Caco-2 (cell line): Measurements from ENCODE around the gene OLFML3. TPM values are rescaled to one million over a fixed set of nuclear protein-coding genes. Genes with fewer than 3 reads are reported as not detected.

Source experiments
- BruUV-seq: library from RNA; stranded (reverse); fragments of 400-500 nt; replicated peaks from 2 replicates; lab custom pipeline; 2021; lab: Mats Ljungman, UMichigan
- CTCF ChIA-PET: fragments of 300-600 bp; sonication (Branson Sonifier 250); formaldehyde crosslinking; loops from one replicate; lab custom pipeline; 2022; ENCODE audit warnings: antibody characterized with exemption; lab: Charles Lee
- POLR2A ChIA-PET: fragments of 300-600 bp; sonication (Branson Sonifier 250); formaldehyde crosslinking; loops from one replicate; lab custom pipeline; 2022; ENCODE audit warnings: antibody characterized with exemption; lab: Charles Lee
- DNase-seq, 2 experiments: peaks; one replicate each; pipeline versions ENCODE4 v3.0.0 to v3.0.0-alpha.2; 2020 to 2022
- H3K27me3 ChIP-seq: replicated peaks from 2 replicates; pipeline ENCODE4 v1.6.0; 2011; ENCODE audit warnings: low read length; ENCODE audit not compliant: control insufficient read depth, insufficient read depth
- H3K36me3 ChIP-seq: 2 replicates; pipeline ENCODE4 v1.5.1; 2011; ENCODE audit warnings: low read length; ENCODE audit not compliant: control insufficient read depth, insufficient read depth
- H3K4me1 ChIP-seq: fragments of 250-450 bp; sonication (Bioruptor Pico); 2 replicates; pipeline ENCODE4 v1.5.1; 2020; ENCODE audit warnings: mild to moderate bottlenecking
- H3K4me3 ChIP-seq: 2 replicates; pipeline ENCODE4 v1.5.1; 2011; ENCODE audit warnings: low read depth, mild to moderate bottlenecking, control low read depth, low read length
- H3K9me3 ChIP-seq: fragments of 250-450 bp; sonication (Bioruptor Pico); 2 replicates; pipeline ENCODE4 v1.5.1; 2020; ENCODE audit warnings: mild to moderate bottlenecking, moderate library complexity
- H3K27ac Mint-ChIP-seq: one replicate; pipeline ENCODE4 v1.8.0; 2022; ENCODE audit warnings: mixed read lengths; ENCODE audit not compliant: unreplicated experiment
- H3K27me3 Mint-ChIP-seq: one replicate; pipeline ENCODE4 v1.8.0; 2022; ENCODE audit warnings: mixed read lengths; ENCODE audit not compliant: insufficient read depth, unreplicated experiment
- H3K36me3 Mint-ChIP-seq: one replicate; pipeline ENCODE4 v1.8.0; 2022; ENCODE audit warnings: mild to moderate bottlenecking, mixed read lengths; ENCODE audit not compliant: insufficient read depth, unreplicated experiment
- H3K4me1 Mint-ChIP-seq: one replicate; pipeline ENCODE4 v1.8.0; 2022; ENCODE audit warnings: low read depth, mixed read lengths; ENCODE audit not compliant: unreplicated experiment
- H3K4me3 Mint-ChIP-seq: one replicate; pipeline ENCODE4 v1.8.0; 2022; ENCODE audit warnings: mild to moderate bottlenecking, moderate library complexity, mixed read lengths; ENCODE audit not compliant: unreplicated experiment
- H3K9me3 Mint-ChIP-seq: one replicate; pipeline ENCODE4 v1.8.0; 2022; ENCODE audit warnings: mixed read lengths; ENCODE audit not compliant: unreplicated experiment
- intact Hi-C: fragments of 100-400 bp; cut with micrococcal nuclease; formaldehyde crosslinking; loops from one replicate; pipeline ENCODE4 v1.10.0; 2022; ENCODE audit not compliant: unreplicated experiment
- total RNA-seq: library from RNA; stranded (reverse); gene quantifications from 2 replicates; pipeline ENCODE4 v1.2.3, GENCODE V29; 2022
- TF ChIP-seq, protein P1 (sequence below), 2 experiments: fragments of 200-600 bp in 1 of 2; IDR thresholded peaks; 1 replicate in 1 of 2; 2 replicates in 1 of 2; pipeline versions ENCODE4 v1.5.1 to v1.8.0; 2011 to 2022; ENCODE audit warnings: antibody characterized with exemption in 1 of 2, control low read depth in 1 of 2, inconsistent platforms in 1 of 2, low read depth in 1 of 2, low read length in 1 of 2, mild to moderate bottlenecking in 1 of 2, moderate library complexity in 1 of 2; ENCODE audit not compliant: insufficient read depth in 1 of 2, severe bottlenecking in 1 of 2, unreplicated experiment in 1 of 2

Gene OLFML3
- total RNA-seq, 1 experiment from 2014 or later = 36.5 TPM

DNA sequence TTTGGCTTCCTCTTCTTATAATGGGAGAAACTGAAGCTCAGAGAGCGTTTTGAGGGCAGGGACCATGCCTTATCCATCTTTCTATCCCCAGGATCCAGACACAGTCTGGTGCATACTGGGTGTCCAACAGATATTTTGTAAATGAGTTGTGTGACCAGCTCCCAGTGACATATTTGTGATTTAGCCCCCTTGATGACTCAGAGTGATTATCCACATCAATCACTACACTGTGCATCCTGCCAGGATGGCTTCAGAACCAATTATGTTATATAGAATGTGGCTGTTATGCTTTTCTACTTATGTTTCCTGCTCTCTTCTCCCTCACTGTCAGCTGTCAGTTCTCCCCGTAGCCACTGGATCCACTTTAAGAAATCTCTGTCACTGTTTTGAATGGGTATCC, 11.3 kb downstream of the OLFML3 start:
- Histone ChIP-seq H3K4me3 (no peak overlapping the region), H3K9me3 (peaks cover 4% of the 10 kb centered on the region), H3K27me3 (no peaks in the 10 kb centered on the region), H3K4me1 (no peaks in the 10 kb centered on the region), H3K36me3 (no peaks in the 10 kb centered on the region)
- ChIA-PET CTCF (no interaction called here), POLR2A (no interaction called here)
- BruUV-seq = no TSS peak
- TF ChIP-seq, protein P1, sequence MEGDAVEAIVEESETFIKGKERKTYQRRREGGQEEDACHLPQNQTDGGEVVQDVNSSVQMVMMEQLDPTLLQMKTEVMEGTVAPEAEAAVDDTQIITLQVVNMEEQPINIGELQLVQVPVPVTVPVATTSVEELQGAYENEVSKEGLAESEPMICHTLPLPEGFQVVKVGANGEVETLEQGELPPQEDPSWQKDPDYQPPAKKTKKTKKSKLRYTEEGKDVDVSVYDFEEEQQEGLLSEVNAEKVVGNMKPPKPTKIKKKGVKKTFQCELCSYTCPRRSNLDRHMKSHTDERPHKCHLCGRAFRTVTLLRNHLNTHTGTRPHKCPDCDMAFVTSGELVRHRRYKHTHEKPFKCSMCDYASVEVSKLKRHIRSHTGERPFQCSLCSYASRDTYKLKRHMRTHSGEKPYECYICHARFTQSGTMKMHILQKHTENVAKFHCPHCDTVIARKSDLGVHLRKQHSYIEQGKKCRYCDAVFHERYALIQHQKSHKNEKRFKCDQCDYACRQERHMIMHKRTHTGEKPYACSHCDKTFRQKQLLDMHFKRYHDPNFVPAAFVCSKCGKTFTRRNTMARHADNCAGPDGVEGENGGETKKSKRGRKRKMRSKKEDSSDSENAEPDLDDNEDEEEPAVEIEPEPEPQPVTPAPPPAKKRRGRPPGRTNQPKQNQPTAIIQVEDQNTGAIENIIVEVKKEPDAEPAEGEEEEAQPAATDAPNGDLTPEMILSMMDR (IDR thresholded peaks at IDR 0.05; ENCODE audit: insufficient read depth in 1 of 2, low read depth in 1 of 2, low read length in 1 of 2, severe bottlenecking in 1 of 2, unreplicated experiment in 1 of 2) = no peak
- H3K4me3 Mint-ChIP-seq = no peak overlapping the region
- H3K9me3 Mint-ChIP-seq = peaks cover 14% of the 10 kb centered on the region
- intact Hi-C loops = no loop called here
- H3K36me3 Mint-ChIP-seq = no peaks in the 10 kb centered on the region
- no peaks in the 10 kb centered on the region for H3K4me1 Mint-ChIP-seq
- no peaks in the 10 kb centered on the region for H3K27me3 Mint-ChIP-seq
- no peak overlapping the region for H3K27ac Mint-ChIP-seq
- DNase-seq = no peak

GRCh38 chr1:113990961-113991360, 11.7 kb downstream of the OLFML3 start:
- H3K9me3 Mint-ChIP-seq = peaks cover 14% of the 10 kb centered on the region
- H3K36me3 Mint-ChIP-seq = no peaks in the 10 kb centered on the region
- CTCF ChIA-PET = no interaction called here
- H3K4me3 Mint-ChIP-seq = no peak overlapping the region
- H3K4me1 Mint-ChIP-seq = no peaks in the 10 kb centered on the region
- Histone ChIP-seq H3K9me3 (peaks cover 5% of the 10 kb centered on the region), H3K4me3 (no peak overlapping the region), H3K36me3 (no peaks in the 10 kb centered on the region), H3K27me3 (no peaks in the 10 kb centered on the region), H3K4me1 (no peaks in the 10 kb centered on the region)
- no peaks in the 10 kb centered on the region for H3K27me3 Mint-ChIP-seq
- intact Hi-C loops = no loop called here
- no TSS peak for BruUV-seq
- no peak overlapping the region for H3K27ac Mint-ChIP-seq
- no peak for DNase-seq
- POLR2A ChIA-PET = no interaction called here
- TF ChIP-seq, protein P1 (IDR thresholded peaks at IDR 0.05; ENCODE audit: insufficient read depth in 1 of 2, low read depth in 1 of 2, low read length in 1 of 2, severe bottlenecking in 1 of 2, unreplicated experiment in 1 of 2) = no peak

DNA sequence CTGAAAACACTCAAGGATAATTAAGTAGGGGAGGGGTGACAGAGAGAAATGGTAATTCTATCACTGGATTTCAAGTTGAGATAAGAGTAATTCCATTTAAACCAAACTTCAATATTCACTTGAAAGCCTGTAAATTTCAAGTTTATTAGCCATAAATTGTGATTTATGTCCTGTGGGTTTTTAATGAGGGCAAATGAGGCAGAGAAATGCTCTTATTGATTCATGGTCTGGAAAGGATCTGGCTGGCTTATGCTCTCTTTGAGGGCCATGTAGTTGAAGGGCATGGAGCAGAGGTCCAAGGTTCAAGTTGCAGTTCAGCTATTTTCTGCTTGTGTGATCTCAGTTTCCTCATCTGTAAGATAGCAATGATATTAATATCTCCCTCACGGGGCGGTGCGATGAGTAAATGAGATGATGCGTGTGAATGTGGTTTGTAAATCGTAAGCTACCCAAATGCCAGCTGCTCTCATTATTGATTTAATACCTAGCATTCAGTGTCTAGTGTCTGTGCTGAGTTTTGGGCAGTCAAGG, 12.3 kb downstream of the OLFML3 start:
- BruUV-seq = no TSS peak
- intact Hi-C loops = no loop called here
- Mint-ChIP-seq H3K4me1 (no peaks in the 10 kb centered on the region), H3K27me3 (no peaks in the 10 kb centered on the region), H3K27ac (no peak overlapping the region), H3K4me3 (no peak overlapping the region), H3K9me3 (peaks cover 12% of the 10 kb centered on the region), H3K36me3 (no peaks in the 10 kb centered on the region)
- ChIA-PET POLR2A (no interaction called here), CTCF (no interaction called here)
- Histone ChIP-seq H3K4me1 (no peaks in the 10 kb centered on the region), H3K27me3 (no peaks in the 10 kb centered on the region), H3K36me3 (no peaks in the 10 kb centered on the region), H3K9me3 (peaks cover 5% of the 10 kb centered on the region), H3K4me3 (no peak overlapping the region)
- no peak for DNase-seq
- TF ChIP-seq, protein P1 (IDR thresholded peaks at IDR 0.05; ENCODE audit: insufficient read depth in 1 of 2, low read depth in 1 of 2, low read length in 1 of 2, severe bottlenecking in 1 of 2, unreplicated experiment in 1 of 2) = no peak
